Right lobe of liver (tissue), 6 donors: ENCODE results near the gene ATP5MK. TPM values are rescaled to one million over a fixed set of nuclear protein-coding genes. Genes with fewer than 3 reads are reported as not detected.

Experiments used
- ATAC-seq, 4 donors: fragments of 200-7000 bp; cut with Tn5 transposase; one replicate each; pipeline ENCODE4 v1.9.1; 2020; ENCODE audit warnings: mild to moderate bottlenecking in 4 of 4, moderate library complexity in 4 of 4
- DNase-seq, 3 donors: peaks; one replicate each; pipeline ENCODE4 v3.0.0-alpha.2; 2020
- H3K27ac ChIP-seq, 3 donors: fragments of 200-600 bp; one replicate each; pipeline ENCODE4 v1.8.0; 2022
- H3K27me3 ChIP-seq, 2 donors: fragments of 200-600 bp; one replicate each; pipeline ENCODE4 v1.8.0; 2022
- H3K36me3 ChIP-seq, 4 donors: fragments of 200-600 bp; sonication (generic) in 1 of 4; one replicate each; pipeline versions ENCODE4 v1.5.1 to v1.8.0; 2017 to 2022; ENCODE audit warnings: control low read depth in 1 of 4
- H3K4me1 ChIP-seq, 4 donors: fragments of 200-600 bp; sonication (generic) in 1 of 4; one replicate each; pipeline versions ENCODE4 v1.5.1 to v1.8.0; 2017 to 2022; ENCODE audit warnings: control low read depth in 1 of 4
- H3K4me3 ChIP-seq, 3 donors: fragments of 200-600 bp; one replicate each; pipeline ENCODE4 v1.8.0; 2022
- H3K9me3 ChIP-seq, 4 donors: fragments of 200-600 bp; sonication (generic) in 1 of 4; one replicate each; pipeline versions ENCODE4 v1.5.1 to v1.8.0; 2017 to 2022; ENCODE audit warnings: control low read depth in 1 of 4
- POLR2A ChIP-seq: fragments of 450-650 bp; IDR thresholded peaks from one replicate; pipeline ENCODE4 v1.6.1; 2017; ENCODE audit warnings: antibody characterized with exemption, mild to moderate bottlenecking
- WGBS: methylation state at CpG from one replicate; pipeline ENCODE4 v1.1.6; 2018; ENCODE audit warnings: low coverage, low lambda C conversion rate; ENCODE audit not compliant: insufficient coverage; ENCODE audit errors: missing lambda C conversion rate; 5-methylcytosine and 5-hydroxymethylcytosine counted together
- intact Hi-C, 2 donors: fragments of 100-400 bp; cut with DNase I; formaldehyde crosslinking; loops; one replicate each; pipeline versions ENCODE4 v1.11.2 to v1.14.1; 2022
- total RNA-seq, 6 experiments: library from RNA; depleted of rRNA in 2 of 6; stranded (reverse); fragments of >200 nt in 2 of 6; fragmentation: NEBNext Ultra II Directional in 3 of 6; extraction: Animal tissue kit (Norgen Biotek cat#: 25700) in 3 of 6; gene quantifications; one replicate each; pipeline versions ENCODE4 v1.1.0 to v1.2.4, GENCODE V29; 2016 to 2023
- TF ChIP-seq, protein P1 (sequence below), 4 donors: fragments of 200-600 bp in 3 of 4; fragments of 450-650 bp in 1 of 4; IDR thresholded peaks; one replicate each; pipeline versions ENCODE4 v1.5.1 to v1.8.0; 2016 to 2022; ENCODE audit warnings: antibody characterized with exemption in 4 of 4, mild to moderate bottlenecking in 2 of 4
- donor health status: DM: no; HTN: yes; CAD: no.
- donor health status: DM: no; HTN: no; CAD: no.
- donor health status: DM: no; HTN: no; CAD: no.
- donor health status: DM: no; HTN: yes; CAD: no.
- donor health status: DM: no; HTN: yes; CAD: no.

Gene ATP5MK
- total RNA-seq, 6 experiments from 2014 or later = 176 to 257 (median 220) TPM

- no peaks in the 10 kb centered on the region for H3K9me3 ChIP-seq
- WGBS = 47% methylated on average over 8 of the region's 8 CpGs
- TF ChIP-seq POLR2A = no peak
- TF ChIP-seq, protein P1, sequence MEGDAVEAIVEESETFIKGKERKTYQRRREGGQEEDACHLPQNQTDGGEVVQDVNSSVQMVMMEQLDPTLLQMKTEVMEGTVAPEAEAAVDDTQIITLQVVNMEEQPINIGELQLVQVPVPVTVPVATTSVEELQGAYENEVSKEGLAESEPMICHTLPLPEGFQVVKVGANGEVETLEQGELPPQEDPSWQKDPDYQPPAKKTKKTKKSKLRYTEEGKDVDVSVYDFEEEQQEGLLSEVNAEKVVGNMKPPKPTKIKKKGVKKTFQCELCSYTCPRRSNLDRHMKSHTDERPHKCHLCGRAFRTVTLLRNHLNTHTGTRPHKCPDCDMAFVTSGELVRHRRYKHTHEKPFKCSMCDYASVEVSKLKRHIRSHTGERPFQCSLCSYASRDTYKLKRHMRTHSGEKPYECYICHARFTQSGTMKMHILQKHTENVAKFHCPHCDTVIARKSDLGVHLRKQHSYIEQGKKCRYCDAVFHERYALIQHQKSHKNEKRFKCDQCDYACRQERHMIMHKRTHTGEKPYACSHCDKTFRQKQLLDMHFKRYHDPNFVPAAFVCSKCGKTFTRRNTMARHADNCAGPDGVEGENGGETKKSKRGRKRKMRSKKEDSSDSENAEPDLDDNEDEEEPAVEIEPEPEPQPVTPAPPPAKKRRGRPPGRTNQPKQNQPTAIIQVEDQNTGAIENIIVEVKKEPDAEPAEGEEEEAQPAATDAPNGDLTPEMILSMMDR (IDR thresholded peaks at IDR 0.05) = peak; percentile 59 to 73 (median 64)
- intact Hi-C loops = loop anchor here (5.0 kb wide), 2 partner anchors 61 to 176 kb away; partner anchors contain the start of gene CALHM3 (in 1 of the 2)
- no peak overlapping the region for H3K4me3 ChIP-seq
- no peaks in the 10 kb centered on the region for H3K27me3 ChIP-seq
- H3K36me3 ChIP-seq = peaks cover 0 to 74% (median 36%) of the 10 kb centered on the region in 4 donors
- H3K4me1 ChIP-seq = peaks cover 0 to 36% (median 13%) of the 10 kb centered on the region in 4 donors
- H3K27ac ChIP-seq = no peak overlapping the region
- peak; percentile 43 to 52 (median 46) for ATAC-seq
- peak in 2 of 3 donors; percentile 32 to 64 for DNase-seq
These were observed 20.3 kb upstream of the ATP5MK start for GRCh38 chr10:103416436-103417147.

- H3K9me3 ChIP-seq = no peaks in the 10 kb centered on the region
- TF ChIP-seq, protein P1 (IDR thresholded peaks at IDR 0.05) = no peak
- TF ChIP-seq POLR2A = no peak
- peak overlapping the region in 2 of 3 donors; percentile 11 to 43 for H3K27ac ChIP-seq
- H3K27me3 ChIP-seq = no peaks in the 10 kb centered on the region
- peaks cover 0 to 75% (median 42%) of the 10 kb centered on the region in 4 donors for H3K36me3 ChIP-seq
- no peak overlapping the region for H3K4me3 ChIP-seq
- peaks cover 0 to 36% (median 13%) of the 10 kb centered on the region in 4 donors for H3K4me1 ChIP-seq
- intact Hi-C loops = loop anchor here (5.0 kb wide), 2 partner anchors 62 to 177 kb away; partner anchors contain the start of gene CALHM3 (in 1 of the 2)
- DNase-seq = peak in 1 of 3 donors; percentile 56
- ATAC-seq = peak; percentile 13 to 50 (median 38)
- 42% methylated on average over 8 of the region's 8 CpGs for WGBS
These were observed 19.3 kb upstream of the ATP5MK start for GRCh38 chr10:103415581-103415980.

GRCh38 chr10:103413564-103413963 is 17.3 kb upstream of the ATP5MK start:
- H3K27me3 ChIP-seq = no peaks in the 10 kb centered on the region
- peaks cover 0 to 36% (median 13%) of the 10 kb centered on the region in 4 donors for H3K4me1 ChIP-seq
- TF ChIP-seq, protein P1 (IDR thresholded peaks at IDR 0.05) = no peak
- TF ChIP-seq POLR2A = no peak
- no peaks in the 10 kb centered on the region for H3K9me3 ChIP-seq
- ATAC-seq = peak; percentile 80 to 89 (median 85)
- intact Hi-C loops = no loop called here
- DNase-seq = peak in 1 of 3 donors; percentile 54
- H3K27ac ChIP-seq = peak overlapping the region in 2 of 3 donors; percentile 80 to 82
- WGBS = 21% methylated on average over 2 of the region's 2 CpGs
- H3K4me3 ChIP-seq = no peak overlapping the region
- H3K36me3 ChIP-seq = peaks cover 0 to 73% (median 39%) of the 10 kb centered on the region in 4 donors

- ATAC-seq (no peak), DNase-seq (no peak)
- Histone ChIP-seq H3K36me3 (peaks cover 0 to 35% (median 12%) of the 10 kb centered on the region in 4 donors), H3K4me3 (peak overlapping the region; percentile 86 to 97 (median 90)), H3K4me1 (peaks cover 0 to 19% (median 7%) of the 10 kb centered on the region in 4 donors), H3K27ac (no peak overlapping the region), H3K9me3 (no peaks in the 10 kb centered on the region), H3K27me3 (no peaks in the 10 kb centered on the region)
- no peak for TF ChIP-seq POLR2A
- TF ChIP-seq, protein P1 (IDR thresholded peaks at IDR 0.05) = no peak
- intact Hi-C loops = no loop called here
- 73% methylated on average over 19 of the region's 19 CpGs for WGBS
These were observed 1.0 kb upstream of the ATP5MK start for GRCh38 chr10:103397191-103397825.
